Measurements from ENCODE around the gene MAGEB4.

DNA sequence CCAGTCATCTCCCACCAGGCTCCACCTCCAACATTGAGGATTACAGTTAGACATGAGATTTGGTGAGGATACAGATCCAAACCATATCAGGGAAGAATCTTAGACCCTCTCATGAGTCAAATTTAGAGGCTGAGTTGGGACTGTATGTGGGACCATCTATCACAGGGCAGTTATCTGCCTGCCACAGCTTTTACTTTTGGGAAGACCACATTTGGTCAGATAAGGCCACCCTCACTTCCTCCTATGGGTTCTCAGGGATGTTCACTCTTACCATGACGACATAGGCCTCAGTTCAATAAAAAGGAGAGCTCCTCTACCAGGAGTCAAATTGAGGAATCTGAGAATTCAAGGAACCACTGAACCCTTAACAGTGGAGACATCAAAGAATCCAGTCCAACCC, 24.3 kb upstream of the MAGEB4 start:
- no peak for TF ChIP-seq POLR2A (IDR thresholded peaks at IDR 0.05; ENCODE audit: low read depth)
- TF ChIP-seq, protein P1, sequence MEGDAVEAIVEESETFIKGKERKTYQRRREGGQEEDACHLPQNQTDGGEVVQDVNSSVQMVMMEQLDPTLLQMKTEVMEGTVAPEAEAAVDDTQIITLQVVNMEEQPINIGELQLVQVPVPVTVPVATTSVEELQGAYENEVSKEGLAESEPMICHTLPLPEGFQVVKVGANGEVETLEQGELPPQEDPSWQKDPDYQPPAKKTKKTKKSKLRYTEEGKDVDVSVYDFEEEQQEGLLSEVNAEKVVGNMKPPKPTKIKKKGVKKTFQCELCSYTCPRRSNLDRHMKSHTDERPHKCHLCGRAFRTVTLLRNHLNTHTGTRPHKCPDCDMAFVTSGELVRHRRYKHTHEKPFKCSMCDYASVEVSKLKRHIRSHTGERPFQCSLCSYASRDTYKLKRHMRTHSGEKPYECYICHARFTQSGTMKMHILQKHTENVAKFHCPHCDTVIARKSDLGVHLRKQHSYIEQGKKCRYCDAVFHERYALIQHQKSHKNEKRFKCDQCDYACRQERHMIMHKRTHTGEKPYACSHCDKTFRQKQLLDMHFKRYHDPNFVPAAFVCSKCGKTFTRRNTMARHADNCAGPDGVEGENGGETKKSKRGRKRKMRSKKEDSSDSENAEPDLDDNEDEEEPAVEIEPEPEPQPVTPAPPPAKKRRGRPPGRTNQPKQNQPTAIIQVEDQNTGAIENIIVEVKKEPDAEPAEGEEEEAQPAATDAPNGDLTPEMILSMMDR (IDR thresholded peaks at IDR 0.05), result no peak

All from esophagus muscularis mucosa (tissue), 3 donors.